CD4-positive, CD25-positive, alpha-beta regulatory T cell (primary cell): Measurements from ENCODE around the gene ZDHHC20. TPM values are rescaled to one million over a fixed set of nuclear protein-coding genes. Genes with fewer than 3 reads are reported as not detected.

Experiments used
- ATAC-seq, 2 donors: fragments of 150-1000 bp; cut with Tn5 transposase; one replicate each; pipeline ENCODE4 v1.10.0; 2021; ENCODE audit warnings: low read depth in 2 of 2, moderate number of reproducible peaks in 2 of 2, moderate library complexity in 1 of 2
- DNase-seq, 3 donors: peaks; one replicate each; pipeline versions ENCODE4 v3.0.0 to v3.0.0-alpha.2; 2012 to 2022; ENCODE audit warnings: mixed read lengths in 1 of 3
- H3K27ac ChIP-seq: one replicate; pipeline ENCODE4 v1.7.0; 2013; ENCODE audit warnings: mild to moderate bottlenecking, low read length; ENCODE audit not compliant: insufficient read depth, poor library complexity, severe bottlenecking
- H3K27me3 ChIP-seq: one replicate; pipeline ENCODE4 v1.7.0; 2013; ENCODE audit warnings: low read length; ENCODE audit not compliant: control insufficient read depth, insufficient read depth
- H3K36me3 ChIP-seq: one replicate; pipeline ENCODE4 v1.7.0; 2013; ENCODE audit warnings: mild to moderate bottlenecking, low read length, moderate library complexity; ENCODE audit not compliant: control insufficient read depth, insufficient read depth
- H3K4me1 ChIP-seq: 2 replicates; pipeline ENCODE4 v1.7.0; 2013; ENCODE audit warnings: mild to moderate bottlenecking, low read length; ENCODE audit not compliant: insufficient read depth, control insufficient read depth, poor library complexity, severe bottlenecking
- H3K4me3 ChIP-seq: one replicate; pipeline ENCODE4 v1.7.0; 2013; ENCODE audit warnings: low read depth, mild to moderate bottlenecking, low read length, moderate library complexity
- H3K9me3 ChIP-seq, 2 experiments: 1 replicate in 1 of 2; 2 replicates in 1 of 2; pipeline ENCODE4 v1.7.0; 2013; ENCODE audit warnings: low read length in 2 of 2, mild to moderate bottlenecking in 1 of 2, moderate library complexity in 1 of 2; ENCODE audit not compliant: control insufficient read depth in 2 of 2
- H3K27ac Mint-ChIP-seq, 3 donors: one replicate each; pipeline ENCODE4 v1.8.0; 2020 to 2022; ENCODE audit warnings: mild to moderate bottlenecking in 3 of 3, mixed read lengths in 3 of 3, moderate library complexity in 2 of 3
- H3K27me3 Mint-ChIP-seq: one replicate; pipeline ENCODE4 v1.8.0; 2022; ENCODE audit warnings: mild to moderate bottlenecking, mixed read lengths
- H3K36me3 Mint-ChIP-seq: one replicate; pipeline ENCODE4 v1.8.0; 2020; ENCODE audit warnings: mixed read lengths
- H3K4me1 Mint-ChIP-seq, 4 donors: one replicate each; pipeline ENCODE4 v1.8.0; 2020 to 2022; ENCODE audit warnings: mixed read lengths in 4 of 4, mild to moderate bottlenecking in 1 of 4
- H3K4me3 Mint-ChIP-seq, 4 donors: one replicate each; pipeline ENCODE4 v1.8.0; 2020 to 2022; ENCODE audit warnings: mild to moderate bottlenecking in 4 of 4, mixed read lengths in 4 of 4, moderate library complexity in 3 of 4
- H3K9me3 Mint-ChIP-seq, 7 donors: one replicate each; pipeline ENCODE4 v1.8.0; 2020 to 2022; ENCODE audit warnings: mixed read lengths in 7 of 7, mild to moderate bottlenecking in 3 of 7, moderate library complexity in 2 of 7
- polyA plus RNA-seq, 4 donors: library from polyadenylated mRNA; unstranded; fragments of 300-500 nt; fragmentation: Illumina TruSeq; gene quantifications; one replicate each; pipeline ENCODE4 v1.2.3, GENCODE V29; 2021
- total RNA-seq: library from RNA; stranded (reverse); gene quantifications from one replicate; pipeline ENCODE4 v1.2.3, GENCODE V29; 2022

ZDHHC20 gene
- 84.4 TPM for total RNA-seq
- polyA plus RNA-seq: 10 to 100 TPM; 36.9 to 43.1 (median 39.4) TPM

- Mint-ChIP-seq H3K36me3 (peaks cover 10% of the 10 kb centered on the region), H3K27me3 (no peaks in the 10 kb centered on the region), H3K4me3 (peak within 1 kb of the TSS; percentile 94 to 99 (median 95)), H3K9me3 (peaks cover 0 to 2% (median 0%) of the 10 kb centered on the region in 7 donors), H3K4me1 (peaks cover 25 to 48% (median 34%) of the 10 kb centered on the region in 4 donors), H3K27ac (peak within 1 kb of the TSS; percentile 94 to 98 (median 95))
- peaks cover 26% of the 10 kb centered on the region for H3K4me1 ChIP-seq
- ATAC-seq: peak; percentile 89 to 90
- H3K9me3 ChIP-seq: no peaks in the 10 kb centered on the region
- peak within 1 kb of the TSS; percentile 85 for H3K27ac ChIP-seq
- no peaks in the 10 kb centered on the region for H3K27me3 ChIP-seq
- H3K36me3 ChIP-seq: no peaks in the 10 kb centered on the region
- H3K4me3 ChIP-seq: peak within 1 kb of the TSS; percentile 95
- peak; percentile 84 to 90 (median 85) for DNase-seq
These were observed at the start of gene ZDHHC20 for GRCh38 chr13:21458813-21459701. Gene ZDHHC20 (minus strand): TSS chr13:21459303. CDS start chr13:21459171, 132 bp downstream.

GRCh38 chr13:21504379-21504778 lies 45.3 kb upstream of the ZDHHC20 start:
- no peak overlapping the region for H3K27ac Mint-ChIP-seq
- ATAC-seq: no peak

GRCh38 chr13:21501686-21502085 lies 42.6 kb upstream of the ZDHHC20 start:
- peaks cover 0 to 10% (median 4%) of the 10 kb centered on the region in 4 donors for H3K4me1 Mint-ChIP-seq
- no peaks in the 10 kb centered on the region for H3K9me3 Mint-ChIP-seq
- H3K27me3 Mint-ChIP-seq: no peaks in the 10 kb centered on the region
- no peak overlapping the region for H3K4me3 Mint-ChIP-seq
- Histone ChIP-seq H3K36me3 (peaks cover 46% of the 10 kb centered on the region), H3K27ac (no peak overlapping the region), H3K4me1 (no peaks in the 10 kb centered on the region), H3K4me3 (no peak overlapping the region), H3K9me3 (no peaks in the 10 kb centered on the region), H3K27me3 (no peaks in the 10 kb centered on the region)
- no peak for ATAC-seq
- peaks cover 58% of the 10 kb centered on the region for H3K36me3 Mint-ChIP-seq
- peak overlapping the region in 1 of 3 donors; percentile 72 for H3K27ac Mint-ChIP-seq
- DNase-seq: no peak

More at GRCh38 chr13:21504379-21504778, 45.3 kb upstream of the ZDHHC20 start:
- Histone ChIP-seq H3K36me3 (peaks cover 50% of the 10 kb centered on the region), H3K4me3 (no peak overlapping the region), H3K27ac (no peak overlapping the region), H3K27me3 (no peaks in the 10 kb centered on the region), H3K4me1 (no peaks in the 10 kb centered on the region), H3K9me3 (no peaks in the 10 kb centered on the region)
- Mint-ChIP-seq H3K9me3 (peaks cover 0 to 2% (median 0%) of the 10 kb centered on the region in 7 donors), H3K36me3 (peaks cover 60% of the 10 kb centered on the region), H3K4me3 (no peak overlapping the region), H3K27me3 (no peaks in the 10 kb centered on the region), H3K4me1 (peaks cover 0 to 10% (median 6%) of the 10 kb centered on the region in 4 donors)
- DNase-seq: no peak

- Histone ChIP-seq H3K4me1 (no peaks in the 10 kb centered on the region), H3K27me3 (no peaks in the 10 kb centered on the region), H3K9me3 (peaks cover 12 to 16% of the 10 kb centered on the region in 2 experiments), H3K4me3 (no peak overlapping the region), H3K27ac (no peak overlapping the region), H3K36me3 (peaks cover 10% of the 10 kb centered on the region)
- ATAC-seq: no peak
- Mint-ChIP-seq H3K4me3 (no peak overlapping the region), H3K27me3 (peaks cover 5% of the 10 kb centered on the region), H3K4me1 (peaks cover 0 to 5% (median 0%) of the 10 kb centered on the region in 4 donors), H3K27ac (no peak overlapping the region), H3K36me3 (peaks cover 26% of the 10 kb centered on the region), H3K9me3 (peaks cover 0 to 37% (median 5%) of the 10 kb centered on the region in 7 donors)
- DNase-seq: no peak
These were observed 27.2 kb upstream of the ZDHHC20 start for GRCh38 chr13:21486322-21486721.

GRCh38 chr13:21483748-21484147 lies 24.6 kb upstream of the ZDHHC20 start:
- H3K9me3 ChIP-seq: peaks cover 10 to 16% of the 10 kb centered on the region in 2 experiments
- peaks cover 21% of the 10 kb centered on the region for H3K27me3 Mint-ChIP-seq
- H3K4me3 Mint-ChIP-seq: no peak overlapping the region
- no peaks in the 10 kb centered on the region for H3K36me3 ChIP-seq
- H3K9me3 Mint-ChIP-seq: peaks cover 0 to 27% (median 2%) of the 10 kb centered on the region in 7 donors
- peaks cover 3% of the 10 kb centered on the region for H3K27me3 ChIP-seq
- H3K4me3 ChIP-seq: no peak overlapping the region
- no peak for ATAC-seq
- H3K27ac Mint-ChIP-seq: peak overlapping the region in 1 of 3 donors; percentile 9
- peaks cover 3% of the 10 kb centered on the region for H3K4me1 ChIP-seq
- no peak overlapping the region for H3K27ac ChIP-seq
- DNase-seq: no peak
- H3K4me1 Mint-ChIP-seq: peaks cover 0 to 7% (median 3%) of the 10 kb centered on the region in 4 donors
- peaks cover 7% of the 10 kb centered on the region for H3K36me3 Mint-ChIP-seq

- DNase-seq (no peak), ATAC-seq (no peak)
- peaks cover 0 to 8% (median 2%) of the 10 kb centered on the region in 7 donors for H3K9me3 Mint-ChIP-seq
- Histone ChIP-seq H3K4me1 (peaks cover 9% of the 10 kb centered on the region), H3K36me3 (no peaks in the 10 kb centered on the region), H3K27ac (no peak overlapping the region), H3K9me3 (peaks cover under 1 to 1% of the 10 kb centered on the region in 2 experiments), H3K4me3 (no peak overlapping the region), H3K27me3 (peaks cover 3% of the 10 kb centered on the region)
- no peak overlapping the region for H3K27ac Mint-ChIP-seq
- H3K27me3 Mint-ChIP-seq: peaks cover 29% of the 10 kb centered on the region
- H3K4me3 Mint-ChIP-seq: no peak overlapping the region
- no peaks in the 10 kb centered on the region for H3K36me3 Mint-ChIP-seq
- peaks cover 5 to 16% (median 11%) of the 10 kb centered on the region in 4 donors for H3K4me1 Mint-ChIP-seq
These were observed 22.3 kb upstream of the ZDHHC20 start for GRCh38 chr13:21481359-21481758.

- no peaks in the 10 kb centered on the region for H3K9me3 ChIP-seq
- peak overlapping the region; percentile 45 for H3K4me3 ChIP-seq
- Mint-ChIP-seq H3K4me3 (peak overlapping the region in 2 of 4 donors; percentile 29 to 52), H3K27ac (no peak overlapping the region), H3K27me3 (peaks cover 36% of the 10 kb centered on the region), H3K36me3 (no peaks in the 10 kb centered on the region), H3K4me1 (peaks cover 10 to 16% (median 11%) of the 10 kb centered on the region in 4 donors), H3K9me3 (no peaks in the 10 kb centered on the region)
- no peak overlapping the region for H3K27ac ChIP-seq
- H3K27me3 ChIP-seq: peaks cover 3% of the 10 kb centered on the region
- no peaks in the 10 kb centered on the region for H3K36me3 ChIP-seq
- ATAC-seq: peak; percentile 40 to 63
- peak; percentile 42 to 83 (median 73) for DNase-seq
- peaks cover 9% of the 10 kb centered on the region for H3K4me1 ChIP-seq
These were observed 20.0 kb upstream of the ZDHHC20 start for GRCh38 chr13:21478881-21479808.
